T-helper 2 cell (primary cell): ENCODE measurements around the gene GOLGA6L7.
"Not testable (repeated sequence)": the region's sequence is repeated elsewhere in the genome, so short reads cannot be mapped to it uniquely, and the experiment has no call there.

Experiments used
- DNase-seq, 5 experiments: peaks; one replicate each; pipeline versions ENCODE4 v3.0.0 to v3.0.0-alpha.2; 2012 to 2022
- total RNA-seq, 2 donors: gene quantifications; one replicate each; lab custom pipeline; 2026; lab: John Stamatoyannopoulos, UW

GOLGA6L7 gene
- total RNA-seq = 0 reads per million in 2 donors

GRCh38 chr15:28848521-28848920, at the start of gene GOLGA6L7:
Gene GOLGA6L7 (minus strand): TSS chr15:28848644. CDS start chr15:28848549, 95 bp downstream.
- DNase-seq = peak in 1 of 5 experiments; percentile 4

GRCh38 chr15:28897861-28898585, 49.6 kb upstream of the GOLGA6L7 start:
- DNase-seq = no peak

GRCh38 chr15:28896951-28897350, 48.5 kb upstream of the GOLGA6L7 start:
- no peak for DNase-seq

- DNase-seq = no peak
Observed at GRCh38 chr15:28895566-28895965, 47.1 kb upstream of the GOLGA6L7 start.

- DNase-seq = no peak
Observed at GRCh38 chr15:28895146-28895545, 46.7 kb upstream of the GOLGA6L7 start.

GRCh38 chr15:28894631-28895030, 46.2 kb upstream of the GOLGA6L7 start:
- no peak for DNase-seq

GRCh38 chr15:28892789-28893610, 44.6 kb upstream of the GOLGA6L7 start:
- DNase-seq = no peak

GRCh38 chr15:28891588-28891987, 43.1 kb upstream of the GOLGA6L7 start:
- DNase-seq = no peak

- DNase-seq = peak in 2 of 5 experiments; percentile 35 to 45
Observed at GRCh38 chr15:28890711-28891495, 42.5 kb upstream of the GOLGA6L7 start.

- DNase-seq = not testable (repeated sequence)
Observed at GRCh38 chr15:28890291-28890690, 41.8 kb upstream of the GOLGA6L7 start.

- DNase-seq = not testable (repeated sequence)
Observed at GRCh38 chr15:28889871-28890270, 41.4 kb upstream of the GOLGA6L7 start.

- DNase-seq = no peak
Observed at GRCh38 chr15:28889346-28889745, 40.9 kb upstream of the GOLGA6L7 start.

GRCh38 chr15:28888900-28889299, 40.5 kb upstream of the GOLGA6L7 start:
- DNase-seq = no peak

GRCh38 chr15:28888302-28888894, 40.0 kb upstream of the GOLGA6L7 start:
- no peak for DNase-seq

- no peak for DNase-seq
Observed at GRCh38 chr15:28887339-28888174, 39.1 kb upstream of the GOLGA6L7 start.

- DNase-seq = no peak
Observed at GRCh38 chr15:28886431-28887338, 38.2 kb upstream of the GOLGA6L7 start.

GRCh38 chr15:28885630-28886430, 37.4 kb upstream of the GOLGA6L7 start, which contains the start of gene APBA2:
Gene APBA2 (plus strand): TSS chr15:28885974. CDS start chr15:29053885, 167,911 bp downstream.
- peak in 3 of 5 experiments; percentile 14 to 48 (median 23) for DNase-seq

- DNase-seq = no peak
Observed at GRCh38 chr15:28885128-28885629, 36.7 kb upstream of the GOLGA6L7 start.
